HG03066 (cell line): ENCODE data around the gene RASGRP3.

Source experiments
- ATAC-seq: cut with Tn5 transposase; IDR thresholded peaks from one replicate; pipeline ENCODE4 v1.9.1; 2021; ENCODE audit warnings: low read depth; ENCODE audit not compliant: unreplicated experiment

RASGRP3 gene

GRCh38 chr2:33614190-33614589, 137.7 kb downstream of the RASGRP3 start:
- no peak for ATAC-seq
